Esophagus squamous epithelium (tissue), 4 donors: ENCODE results near the gene PPP3CA.

Experiments
- CTCF ChIP-seq, 6 experiments: fragments of 450-650 bp in 4 of 6; fragments of 200-600 bp in 2 of 6; sonication (generic) in 2 of 6; IDR thresholded peaks; one replicate each; pipeline ENCODE4 v1.5.1; 2016 to 2019; ENCODE audit warnings: antibody characterized with exemption in 6 of 6, mild to moderate bottlenecking in 4 of 6, moderate library complexity in 4 of 6
- POLR2A ChIP-seq, 4 donors: fragments of 450-650 bp; IDR thresholded peaks; one replicate each; pipeline ENCODE4 v1.6.1; 2017; ENCODE audit warnings: antibody characterized with exemption in 4 of 4, mild to moderate bottlenecking in 4 of 4, moderate library complexity in 3 of 4

GRCh38 chr4:101071241-101071640 lies 276.1 kb downstream of the PPP3CA start:
- no peak for TF ChIP-seq CTCF (IDR thresholded peaks at IDR 0.05)
- TF ChIP-seq POLR2A (IDR thresholded peaks at IDR 0.05), result no peak
